GM21825 (cell line): Measurements from ENCODE around the gene RAD51C.
"Not testable (repeated sequence)": the region's sequence is repeated elsewhere in the genome, so short reads cannot be mapped to it uniquely, and the experiment has no call there.

Experiments
- ATAC-seq: cut with Tn5 transposase; IDR thresholded peaks from one replicate; pipeline ENCODE4 v1.9.1; 2021; ENCODE audit warnings: mild to moderate bottlenecking, moderate library complexity; ENCODE audit not compliant: unreplicated experiment

RAD51C gene

DNA sequence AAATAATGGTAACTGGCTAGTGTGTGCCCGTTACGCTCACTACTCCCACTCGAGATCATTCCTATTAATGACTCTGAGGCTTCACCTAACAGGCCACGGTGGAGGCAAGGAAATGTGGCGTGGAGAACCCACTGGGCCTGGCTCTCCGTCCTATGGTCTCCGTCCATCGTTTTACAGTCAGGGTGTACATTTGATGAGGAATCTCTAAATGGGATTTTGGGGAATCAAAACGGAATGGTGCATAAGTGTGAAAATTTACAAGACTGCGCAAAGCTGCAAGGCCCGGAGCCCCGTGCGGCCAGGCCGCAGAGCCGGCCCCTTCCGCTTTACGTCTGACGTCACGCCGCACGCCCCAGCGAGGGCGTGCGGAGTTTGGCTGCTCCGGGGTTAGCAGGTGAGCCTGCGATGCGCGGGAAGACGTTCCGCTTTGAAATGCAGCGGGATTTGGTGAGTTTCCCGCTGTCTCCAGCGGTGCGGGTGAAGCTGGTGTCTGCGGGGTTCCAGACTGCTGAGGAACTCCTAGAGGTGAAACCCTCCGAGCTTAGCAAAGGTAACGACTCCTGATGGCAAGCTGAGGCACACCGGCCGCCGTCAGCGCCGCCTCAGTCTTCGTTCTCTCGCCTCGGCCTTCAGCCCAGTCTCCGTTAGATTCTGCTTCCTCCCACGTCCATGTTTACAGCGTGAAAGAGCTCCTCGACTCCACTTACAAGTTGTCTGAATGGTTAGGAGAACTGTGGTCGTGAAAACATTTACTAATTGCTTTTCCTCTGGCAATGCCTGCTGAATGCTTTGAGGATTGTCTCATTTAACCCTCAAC is at the start of gene RAD51C:
RAD51C (plus strand) TSS at position 364 of the 817 bp plus-strand sequence; CDS start at position 406, 42 bp downstream.
- ATAC-seq, result peak; percentile 96

DNA sequence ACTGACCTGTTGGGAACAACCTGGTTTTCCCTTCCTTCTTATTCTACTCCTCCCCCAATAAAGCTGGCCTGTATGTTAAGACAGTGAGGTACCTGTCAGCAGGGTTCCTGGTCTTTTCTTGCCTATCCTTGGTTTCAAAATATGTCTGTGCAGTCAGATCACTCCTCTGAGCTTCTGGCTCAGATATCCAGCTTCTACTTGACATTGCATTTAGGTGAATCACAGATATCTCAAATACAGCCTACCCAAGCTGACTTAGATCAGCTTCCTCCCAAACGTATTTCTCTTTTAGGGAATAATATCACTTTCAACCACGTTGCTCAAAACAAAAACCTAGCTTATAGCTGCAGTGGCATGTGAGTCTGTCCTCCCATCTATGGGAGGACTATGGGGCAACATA is 49.3 kb upstream of the RAD51C start:
- ATAC-seq, result no peak

DNA sequence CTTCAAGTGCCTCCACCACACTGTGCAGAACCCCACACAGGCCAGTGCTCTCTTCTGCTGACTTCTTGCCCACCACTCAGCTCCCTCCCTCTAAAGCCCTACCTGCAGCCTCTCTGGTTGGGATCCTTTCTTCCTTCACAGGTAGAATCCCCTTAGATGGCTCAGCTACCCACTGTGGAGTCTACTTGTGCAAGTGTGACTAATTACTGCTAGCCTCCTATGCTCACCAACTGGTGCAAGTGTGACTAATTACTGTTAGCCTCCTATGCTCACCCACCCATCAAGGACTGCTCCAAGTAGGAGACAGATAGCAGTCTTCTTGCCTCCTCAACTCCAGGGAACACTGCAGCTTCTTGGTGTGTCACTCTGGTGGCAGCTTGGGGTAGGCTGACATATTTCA is 44.2 kb upstream of the RAD51C start:
- no peak for ATAC-seq

DNA sequence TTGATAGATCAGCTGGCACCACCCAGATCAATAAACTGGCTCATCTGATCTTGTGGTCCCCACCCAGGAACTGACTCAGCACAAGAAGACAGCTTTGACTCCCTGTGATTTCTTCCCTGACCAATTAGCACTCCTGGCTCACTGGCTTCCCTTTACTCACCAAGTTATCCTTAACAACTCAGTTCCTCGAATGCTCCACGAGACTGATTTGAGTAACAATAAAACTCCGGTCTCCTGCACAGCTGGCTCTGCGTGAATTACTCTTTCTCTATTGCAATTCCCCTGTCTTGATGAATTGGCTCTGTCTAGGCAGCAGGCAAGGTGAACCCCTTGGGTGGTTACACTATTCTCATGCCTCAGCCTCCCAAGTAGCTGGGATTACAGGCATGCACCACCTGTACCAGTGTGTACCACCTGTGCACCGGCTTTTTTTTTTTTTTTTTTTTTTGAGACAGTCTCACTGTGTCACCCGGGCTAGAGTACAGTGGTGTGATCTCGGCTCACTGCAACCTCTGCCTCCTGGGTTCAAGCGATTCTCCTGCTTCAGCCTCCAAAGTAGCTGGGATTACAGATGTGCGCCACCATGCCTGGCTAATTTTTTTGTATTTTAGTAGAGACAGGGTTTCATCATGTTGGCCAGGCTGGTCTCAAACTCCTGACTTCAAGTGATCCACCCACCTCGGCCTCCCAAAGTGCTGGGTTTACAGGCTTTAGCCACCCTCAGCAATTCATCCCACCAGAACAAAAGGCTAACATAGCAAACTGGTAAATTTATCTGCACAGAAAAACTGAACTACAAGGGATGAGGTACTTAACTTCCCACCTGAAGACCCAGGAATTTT is 34.2 kb upstream of the RAD51C start:
- not testable (repeated sequence) for ATAC-seq

DNA sequence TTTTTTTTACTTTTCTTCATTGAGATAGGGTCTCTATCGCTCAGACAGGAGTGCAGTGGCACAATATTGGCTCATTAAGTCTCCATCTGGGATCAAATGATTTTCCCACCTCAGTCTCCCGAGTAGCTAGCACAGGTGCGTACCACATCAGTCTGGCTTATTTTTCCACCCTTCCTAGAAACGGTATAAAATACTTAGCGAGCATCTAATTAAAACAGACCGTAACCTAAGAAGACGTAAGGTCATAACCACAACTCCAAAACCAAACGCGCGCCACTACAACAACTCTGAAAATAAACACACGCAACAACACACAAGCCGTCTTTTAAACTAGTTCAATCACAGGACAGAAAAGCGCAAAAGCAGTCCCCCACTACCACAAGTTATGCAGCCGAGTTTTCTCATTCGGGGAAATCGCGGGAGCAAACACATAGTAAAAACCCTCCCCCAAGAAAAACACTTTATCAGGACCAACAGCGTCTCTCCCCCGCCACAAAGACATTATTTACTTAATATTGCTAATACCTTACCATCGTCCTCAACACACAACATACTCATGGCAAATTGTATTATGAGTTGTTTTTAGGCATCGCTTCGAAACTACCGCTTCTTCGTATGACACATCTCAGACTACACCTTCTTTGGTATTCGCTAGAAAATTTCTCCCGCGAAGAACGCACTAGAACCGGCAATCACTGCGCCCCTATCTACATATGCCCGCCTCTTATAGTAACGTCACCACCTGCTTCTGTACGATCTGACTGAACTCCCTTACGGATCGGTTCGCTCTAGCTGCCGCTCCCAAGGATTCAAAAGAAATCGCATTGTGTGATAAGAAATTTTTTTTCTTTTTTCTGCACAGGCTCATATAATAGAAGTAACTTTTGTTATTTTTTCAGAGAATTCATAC is 33.3 kb upstream of the RAD51C start:
- ATAC-seq, result peak; percentile 73

DNA sequence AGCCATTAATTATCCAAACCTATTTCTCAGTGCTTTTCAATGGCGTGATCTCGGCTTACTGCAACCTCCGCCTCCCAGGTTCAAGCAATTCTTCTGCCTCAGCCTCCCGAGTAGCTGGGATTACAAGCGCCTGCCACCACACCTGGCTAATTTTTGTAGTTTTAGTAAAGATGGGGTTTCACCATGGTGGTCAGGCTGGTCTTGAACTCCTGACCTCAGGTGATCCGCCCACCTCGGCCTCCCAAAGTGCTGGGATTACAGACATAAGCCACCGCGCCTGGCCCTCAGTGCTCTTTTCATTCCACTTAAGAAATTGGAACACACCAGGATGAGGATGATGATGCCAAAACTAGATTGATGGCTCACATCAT is 32.7 kb upstream of the RAD51C start:
- ATAC-seq, result not testable (repeated sequence)

DNA sequence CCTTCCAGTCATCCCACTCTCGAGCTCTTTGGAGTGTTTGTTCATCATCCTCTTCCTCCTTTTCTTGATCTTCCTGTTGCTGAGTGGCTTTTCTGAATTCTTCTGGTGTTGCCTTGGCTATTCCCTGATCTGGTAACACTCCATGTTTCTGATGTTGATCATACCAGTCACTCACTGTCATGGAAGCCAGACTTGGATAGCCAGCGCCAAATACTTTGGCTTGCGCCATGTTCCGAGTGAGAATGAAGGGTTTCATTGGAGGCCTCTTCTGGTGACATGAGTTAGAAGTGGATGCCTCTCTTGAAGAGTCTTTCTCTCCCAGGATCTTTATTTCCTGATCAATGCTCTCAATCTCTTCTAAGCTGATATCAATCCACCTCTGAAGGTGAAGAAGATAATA is 31.8 kb upstream of the RAD51C start:
- no peak for ATAC-seq

DNA sequence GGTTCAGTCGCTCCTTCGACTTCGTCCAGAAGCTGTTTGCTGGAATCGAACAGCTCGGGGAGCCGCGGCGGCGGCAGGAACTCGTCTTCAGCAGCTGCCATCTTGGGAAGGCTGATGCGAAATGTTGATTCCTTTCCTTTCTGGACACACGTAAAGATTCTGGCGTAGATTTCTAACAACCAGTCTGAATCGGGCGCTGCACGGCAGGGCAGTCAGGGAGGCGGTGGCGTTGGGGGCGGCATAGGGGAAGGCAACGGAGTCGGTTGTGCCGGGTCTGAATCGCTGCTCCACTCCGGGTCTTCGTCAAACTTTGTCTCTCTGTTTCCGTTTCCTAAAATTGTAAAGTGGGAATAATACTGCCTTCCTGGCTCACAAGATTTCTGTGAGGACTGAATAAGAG is 30.9 kb upstream of the RAD51C start:
- no peak for ATAC-seq

DNA sequence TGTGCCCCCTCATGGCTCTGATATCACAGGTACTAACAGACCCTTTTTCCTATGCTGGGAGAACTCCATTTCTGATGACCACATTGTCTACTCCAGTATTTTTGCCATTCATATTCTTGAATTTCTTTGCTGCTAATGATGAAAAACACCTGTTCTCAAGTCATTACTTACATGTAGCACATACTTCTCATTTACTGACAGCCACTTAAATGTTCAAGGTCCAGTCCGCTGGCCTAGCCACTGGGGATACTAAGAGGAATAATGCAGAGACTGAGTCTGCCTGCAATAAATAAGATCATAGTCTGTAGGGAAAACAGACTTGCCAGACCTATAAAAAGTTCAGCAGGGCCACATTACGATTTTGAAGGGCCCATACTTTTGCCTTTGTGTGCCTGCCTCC is 28.1 kb upstream of the RAD51C start:
- no peak for ATAC-seq

DNA sequence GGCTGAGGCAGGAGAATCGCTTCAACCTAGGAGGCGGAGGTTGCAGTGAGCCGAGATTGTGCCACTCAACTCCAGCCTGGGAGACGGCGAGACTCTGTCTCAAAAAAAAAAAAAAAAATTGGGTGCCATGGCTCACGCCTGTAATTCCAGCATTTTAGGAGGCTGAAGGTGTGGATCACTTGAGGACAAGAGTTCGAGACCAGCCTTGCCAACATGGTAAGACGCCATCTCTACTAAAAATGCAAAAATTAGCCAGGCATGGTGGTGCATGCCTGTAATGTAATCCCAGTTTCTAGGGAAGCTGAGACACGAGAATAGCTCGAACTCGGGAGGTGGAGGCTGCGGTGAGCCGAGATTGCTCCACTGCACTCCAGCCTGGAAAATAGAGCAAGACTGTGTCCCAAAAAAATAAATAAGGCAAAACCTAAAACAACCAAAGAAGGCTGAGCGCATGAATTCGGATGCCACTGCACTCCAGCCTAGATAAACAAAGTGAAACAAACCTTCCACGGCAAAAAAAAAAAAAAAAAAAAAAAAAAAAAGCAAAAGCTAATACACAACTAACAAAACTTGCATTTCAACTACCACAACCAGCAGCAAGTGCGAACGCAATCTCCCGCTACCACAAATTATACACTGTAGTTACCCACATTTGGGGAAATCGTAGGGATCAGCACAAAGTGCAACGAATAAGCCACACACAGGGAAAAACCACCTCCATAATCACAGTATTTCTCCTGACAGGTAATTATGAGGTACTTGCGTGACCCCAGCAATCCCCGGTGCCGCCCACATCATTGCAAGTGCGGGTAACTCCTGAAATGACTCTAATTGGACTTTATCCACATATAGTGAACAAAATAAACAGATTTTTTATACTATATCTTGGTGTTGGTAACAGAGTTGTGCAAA is 26.2 kb upstream of the RAD51C start:
- ATAC-seq, result no peak

DNA sequence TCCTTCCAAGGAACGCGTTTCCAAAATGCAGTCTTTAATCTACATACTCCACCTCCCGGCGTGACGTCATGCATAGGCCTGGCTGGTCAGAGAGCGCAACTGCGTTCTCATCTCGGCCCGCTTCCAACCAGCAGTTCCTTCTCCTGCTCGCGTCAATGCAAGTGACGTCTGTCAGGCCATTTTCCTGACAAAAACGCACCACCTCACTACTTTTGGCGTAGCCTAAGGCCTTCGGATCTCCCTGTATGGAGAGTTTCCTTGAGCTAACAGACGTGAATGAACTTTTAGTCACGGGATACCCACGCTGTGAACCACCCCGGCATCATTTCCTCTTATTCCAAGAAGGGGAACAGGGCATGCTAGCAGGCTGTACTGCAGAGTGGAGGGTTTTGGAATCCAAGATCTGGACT is 25.5 kb upstream of the RAD51C start:
- ATAC-seq, result no peak

DNA sequence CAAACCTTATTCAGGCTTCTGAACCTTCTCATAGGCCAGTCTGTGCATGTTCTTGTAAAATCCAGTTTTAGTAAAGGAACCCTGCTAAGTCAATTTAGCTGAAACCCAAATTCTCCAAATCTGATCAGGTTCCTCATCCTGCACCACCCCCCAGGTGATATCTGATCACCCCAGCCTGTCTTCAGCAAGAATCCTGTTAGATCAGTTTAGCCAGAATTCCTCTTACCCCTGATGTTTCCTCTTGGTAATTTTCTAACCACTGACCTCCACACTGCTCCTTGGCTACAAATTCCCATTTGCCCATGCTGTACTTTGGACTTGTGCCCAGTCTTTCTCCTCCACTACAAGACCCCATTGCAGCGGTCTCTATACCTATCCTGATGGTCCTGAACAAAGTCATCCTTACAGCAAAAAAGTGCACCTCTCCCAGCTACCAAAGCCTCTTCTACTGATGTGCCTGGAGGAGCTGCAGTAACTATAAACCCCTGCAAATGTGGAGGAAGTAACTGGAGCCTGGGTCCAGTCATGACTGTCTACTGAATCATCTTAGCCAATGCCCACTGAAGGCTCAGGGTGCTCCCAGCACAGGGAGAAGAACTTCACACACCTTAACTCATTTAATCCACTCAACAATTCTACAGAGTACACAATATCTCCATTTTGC is 24.3 kb upstream of the RAD51C start:
- ATAC-seq, result no peak

DNA sequence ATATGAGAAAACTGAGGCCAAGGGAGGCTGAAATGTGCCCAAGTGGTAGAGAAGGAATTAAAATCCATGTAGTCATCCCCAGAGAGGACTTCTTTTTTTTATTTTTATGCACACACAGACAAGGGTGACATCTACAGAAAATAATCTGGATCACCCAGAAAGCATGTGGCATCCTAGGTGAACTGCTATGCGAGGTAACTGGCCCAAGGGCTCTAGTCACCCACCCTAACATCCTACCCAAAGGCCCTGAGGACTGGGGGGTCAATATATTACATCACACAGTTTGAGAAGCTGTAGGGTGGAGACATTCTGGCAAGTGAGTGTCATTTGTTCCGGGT is 23.8 kb upstream of the RAD51C start:
- no peak for ATAC-seq

DNA sequence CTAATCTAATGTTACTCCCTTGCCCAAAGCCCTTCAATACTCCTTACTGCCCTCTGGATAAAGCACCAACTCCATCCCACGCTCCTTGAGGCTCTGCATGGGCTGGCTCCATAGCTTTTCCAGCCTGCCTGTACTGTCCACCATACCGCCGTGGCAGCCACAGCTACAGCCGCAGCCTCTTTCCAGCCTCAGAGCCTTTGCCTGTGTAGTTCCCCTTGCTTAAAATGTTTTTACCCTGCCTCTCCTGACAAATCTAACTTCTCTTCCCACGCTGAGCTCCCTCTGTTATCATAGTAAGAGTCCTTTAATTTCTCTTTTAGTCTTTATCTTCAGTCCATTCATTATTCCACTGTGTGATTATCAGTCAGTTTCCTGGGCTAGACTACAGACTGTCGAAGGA is 22.5 kb upstream of the RAD51C start:
- no peak for ATAC-seq

DNA sequence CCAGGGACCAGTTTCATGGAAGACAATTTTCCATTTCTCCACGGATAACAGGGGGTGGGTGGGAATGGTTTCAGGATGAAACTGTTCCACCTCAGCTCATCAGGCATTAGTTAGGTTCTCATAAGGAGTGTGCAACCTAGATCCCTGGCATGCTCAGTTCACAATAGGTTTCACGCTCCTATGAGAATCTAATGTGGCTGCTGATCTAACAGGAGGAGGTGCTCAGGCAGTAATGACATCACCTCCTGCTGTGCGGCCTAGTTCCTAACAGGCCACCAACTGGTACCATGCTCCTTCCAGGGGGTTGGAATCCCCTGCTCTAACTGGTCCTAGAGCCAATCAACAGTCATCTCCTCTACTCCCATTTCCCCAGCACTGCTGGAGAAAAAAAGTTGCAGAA is 20.4 kb upstream of the RAD51C start:
- ATAC-seq, result no peak

DNA sequence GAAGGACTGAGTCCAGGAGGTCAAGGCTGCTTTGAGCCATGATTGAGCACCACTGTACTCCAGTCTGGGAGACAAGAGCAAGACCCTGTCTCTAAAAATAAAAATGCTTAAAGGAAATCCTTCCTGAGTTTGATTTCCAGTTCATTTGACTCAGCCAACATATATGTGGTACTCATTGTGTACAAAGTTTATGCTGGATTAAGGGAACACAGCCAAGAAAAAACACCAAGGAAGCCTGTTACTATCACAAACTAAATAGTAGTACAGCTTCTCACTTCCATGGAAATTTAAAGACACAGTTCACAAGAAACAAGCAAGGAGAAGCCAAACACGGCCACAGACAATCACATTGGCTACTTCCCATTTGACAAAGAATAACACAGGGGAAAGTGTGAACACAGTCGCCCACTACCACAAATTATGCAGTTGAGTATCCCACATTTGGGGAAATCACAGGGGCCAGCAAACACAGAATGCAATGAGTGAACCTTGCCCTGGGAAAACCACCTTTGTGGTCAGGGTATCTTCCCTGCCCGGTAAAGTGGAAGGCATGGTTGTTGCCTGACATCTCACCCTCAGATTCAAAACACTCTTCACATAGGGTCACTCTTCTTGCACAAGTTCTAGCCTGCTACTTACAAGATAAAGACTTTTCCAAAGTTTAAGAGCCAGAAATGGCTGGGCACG is 15.1 kb upstream of the RAD51C start:
- ATAC-seq, result no peak

DNA sequence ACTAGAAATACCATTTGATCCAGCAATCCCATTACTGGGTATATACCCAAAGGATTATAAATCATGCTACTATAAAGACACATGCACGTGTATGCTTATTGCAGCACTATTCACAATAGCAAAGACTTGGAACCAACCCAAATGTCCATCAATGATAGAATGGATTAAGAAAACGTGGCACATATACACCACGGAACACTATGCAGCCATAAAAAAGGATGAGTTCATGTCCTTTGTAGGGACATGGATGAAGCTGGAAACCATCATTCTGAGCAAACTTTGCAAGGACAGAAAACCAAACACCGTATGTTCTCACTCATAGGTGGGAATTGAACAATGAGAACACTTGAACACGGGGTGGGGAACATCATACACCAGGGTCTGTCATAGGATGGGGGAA is 14.1 kb upstream of the RAD51C start:
- ATAC-seq, result not testable (repeated sequence)

DNA sequence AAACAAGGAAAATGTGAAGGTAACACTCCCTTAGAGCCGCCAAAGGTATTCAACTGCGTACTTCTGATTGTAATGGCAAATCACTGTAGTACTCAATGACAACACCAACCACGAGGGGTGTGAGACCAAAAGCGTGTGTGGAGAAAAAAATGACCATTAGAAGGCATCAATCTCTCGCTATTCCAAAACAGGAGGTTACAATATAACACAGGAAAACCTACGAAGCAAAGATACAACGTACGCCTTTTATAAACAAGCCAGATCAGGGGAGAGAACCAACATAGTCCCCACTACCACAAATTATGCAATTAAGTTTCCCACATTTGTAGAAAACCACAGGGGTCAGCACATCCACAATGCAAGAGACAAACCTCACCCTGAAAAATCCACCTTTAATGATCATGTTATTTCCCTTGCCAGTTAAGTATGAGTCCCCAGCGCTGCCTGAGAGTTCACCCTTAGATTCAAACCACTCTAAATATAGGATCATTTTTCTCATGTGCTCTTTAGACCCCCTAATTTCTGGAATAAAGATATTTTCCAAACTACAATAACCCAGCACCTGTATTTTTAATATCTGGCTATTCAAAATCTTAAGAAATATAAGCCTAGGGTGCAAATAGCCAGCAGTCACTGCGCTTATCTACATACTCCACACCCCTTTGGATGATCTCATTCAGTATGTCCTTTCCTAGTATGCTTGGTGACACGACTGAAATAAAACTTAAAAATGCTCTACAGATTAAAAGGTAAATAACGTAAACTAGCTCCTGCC is 13.0 kb upstream of the RAD51C start:
- ATAC-seq, result no peak
